Islet precursor cell (in vitro differentiated cells): ENCODE results near the gene MBTPS1.
"Not testable (repeated sequence)": the region's sequence is repeated elsewhere in the genome, so short reads cannot be mapped to it uniquely, and the experiment has no call there.

Experiments used
- DNase-seq: peaks from one replicate; pipeline ENCODE4 v3.0.0-alpha.2; 2018

MBTPS1 gene

GRCh38 chr16:84136331-84137125 lies 19.8 kb upstream of the MBTPS1 start:
- DNase-seq, result no peak

- no peak for DNase-seq
Observed at GRCh38 chr16:84132527-84133285, 16.0 kb upstream of the MBTPS1 start.

- DNase-seq, result no peak
Observed at GRCh38 chr16:84131117-84131516, 14.4 kb upstream of the MBTPS1 start.

- DNase-seq, result no peak
Observed at GRCh38 chr16:84124257-84125073, 7.7 kb upstream of the MBTPS1 start.

- DNase-seq, result no peak
Observed at GRCh38 chr16:84121007-84121406, 4.3 kb upstream of the MBTPS1 start.

GRCh38 chr16:84120023-84120422 lies 3.3 kb upstream of the MBTPS1 start:
- no peak for DNase-seq

GRCh38 chr16:84119368-84119767 lies 2.6 kb upstream of the MBTPS1 start:
- DNase-seq, result no peak

- DNase-seq, result not testable (repeated sequence)
Observed at GRCh38 chr16:84118315-84118714, 1.6 kb upstream of the MBTPS1 start.

GRCh38 chr16:84117494-84117843 lies 727 bp upstream of the MBTPS1 start:
- DNase-seq, result no peak

- no peak for DNase-seq
Observed at GRCh38 chr16:84115919-84116719, 623 bp downstream of the MBTPS1 start.

- DNase-seq, result not testable (repeated sequence)
Observed at GRCh38 chr16:84111949-84112348, 4.8 kb downstream of the MBTPS1 start.

- no peak for DNase-seq
Observed at GRCh38 chr16:84111525-84111924, 5.2 kb downstream of the MBTPS1 start.

GRCh38 chr16:84110527-84110926 lies 6.2 kb downstream of the MBTPS1 start:
- no peak for DNase-seq

- DNase-seq, result no peak
Observed at GRCh38 chr16:84109598-84110335, 7.0 kb downstream of the MBTPS1 start.

GRCh38 chr16:84107921-84108320 lies 8.8 kb downstream of the MBTPS1 start:
- DNase-seq, result no peak

GRCh38 chr16:84105948-84106740 lies 10.6 kb downstream of the MBTPS1 start:
- peak; percentile 69 for DNase-seq

GRCh38 chr16:84105301-84105815 lies 11.4 kb downstream of the MBTPS1 start:
- no peak for DNase-seq

GRCh38 chr16:84104231-84104630 lies 12.5 kb downstream of the MBTPS1 start:
- no peak for DNase-seq

- no peak for DNase-seq
Observed at GRCh38 chr16:84103678-84104077, 13.1 kb downstream of the MBTPS1 start.

GRCh38 chr16:84098939-84099338 lies 17.8 kb downstream of the MBTPS1 start:
- DNase-seq, result no peak
